ENCODE measurements around the gene ZP3.
"Not testable (repeated sequence)": the region's sequence is repeated elsewhere in the genome, so short reads cannot be mapped to it uniquely, and the experiment has no call there.

The ZP3 gene

DNA sequence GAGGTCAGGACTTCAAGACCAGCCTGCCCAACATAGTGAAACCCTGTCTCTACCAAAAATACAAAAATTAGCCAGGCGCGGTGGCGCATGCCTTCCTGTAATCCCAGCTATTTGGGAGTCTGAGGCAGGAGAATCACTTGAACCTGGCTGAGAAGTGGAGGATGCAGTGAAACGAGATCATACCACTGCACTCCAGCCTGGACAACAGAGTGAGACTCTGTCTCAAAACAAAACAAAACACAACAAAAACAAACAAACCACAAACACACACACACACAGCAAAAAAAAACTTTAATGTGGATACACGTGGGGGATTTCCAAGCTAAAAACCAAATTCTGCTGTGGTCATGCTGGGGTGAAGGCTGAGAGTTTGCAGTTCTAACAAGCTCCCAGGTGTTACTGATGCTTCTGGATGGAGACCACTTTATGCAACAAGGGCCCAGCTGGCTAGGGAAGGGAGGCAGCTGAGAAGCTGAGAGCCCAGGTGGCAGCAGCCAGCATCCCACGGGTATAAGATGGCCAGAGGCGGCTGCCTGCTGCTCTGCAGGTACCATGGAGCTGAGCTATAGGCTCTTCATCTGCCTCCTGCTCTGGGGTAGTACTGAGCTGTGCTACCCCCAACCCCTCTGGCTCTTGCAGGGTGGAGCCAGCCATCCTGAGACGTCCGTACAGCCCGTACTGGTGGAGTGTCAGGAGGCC is at the start of gene ZP3:
ZP3 (plus strand) TSS at position 538 of the 699 bp plus-strand sequence; CDS start at position 553, 15 bp downstream.
- no peak for DNase-seq (ENCODE audit: low read depth)

DNA sequence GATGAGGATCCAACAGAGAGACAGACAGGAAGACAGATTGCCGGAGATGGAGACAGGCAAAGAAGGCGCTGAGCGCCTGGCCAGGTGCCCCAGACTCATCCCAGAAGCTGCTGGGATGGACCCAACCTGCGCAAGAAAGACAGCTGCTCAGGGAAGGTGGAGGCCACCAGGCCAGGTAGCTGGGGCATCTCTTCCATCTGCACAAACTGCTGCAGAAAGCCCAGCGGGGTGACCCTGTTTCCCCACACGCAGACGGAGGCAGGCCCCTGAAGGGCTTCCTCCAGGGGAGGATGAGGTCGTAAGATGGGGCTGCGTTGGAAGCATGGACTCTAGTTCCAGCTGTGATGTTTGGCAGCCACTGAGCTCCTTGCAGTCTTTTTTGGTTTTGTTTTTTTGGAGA is 49.5 kb upstream of the ZP3 start:
- no peak for DNase-seq (ENCODE audit: low read depth)

DNA sequence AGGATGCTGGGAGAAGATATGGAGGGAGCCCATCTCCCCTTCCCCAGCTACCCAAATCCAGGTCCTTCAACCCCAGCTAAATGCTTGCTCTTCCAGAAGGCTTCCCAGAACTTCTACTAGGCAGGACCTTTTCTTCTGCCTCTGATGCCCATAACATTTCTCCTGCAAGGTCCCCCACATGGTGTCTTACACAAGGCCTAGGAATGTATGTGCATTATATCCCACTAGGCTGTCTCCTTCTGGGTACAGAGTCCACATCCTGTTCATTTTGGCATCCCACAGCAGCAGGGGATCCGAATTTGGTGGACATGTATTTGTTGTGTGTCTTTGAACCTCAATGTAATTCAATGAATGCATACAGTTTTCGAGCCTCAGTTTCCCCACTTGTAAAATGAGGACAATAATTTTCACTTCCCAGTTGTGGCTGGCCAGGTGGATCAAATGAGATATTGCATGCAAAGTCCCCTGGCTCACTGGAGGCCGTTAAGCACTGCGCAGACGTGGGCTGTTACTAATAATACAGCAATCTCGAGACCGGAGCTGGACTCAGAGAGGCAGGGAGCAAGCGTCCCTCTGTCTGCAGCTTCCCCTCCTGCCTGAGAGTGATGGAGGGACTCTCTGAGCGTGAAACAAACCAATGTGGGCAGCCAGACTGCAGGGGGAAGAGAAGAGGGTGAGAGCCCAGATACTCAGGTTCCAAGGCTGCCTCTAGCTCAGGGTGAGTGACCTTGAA is 47.4 kb upstream of the ZP3 start:
- no peak for DNase-seq (ENCODE audit: low read depth)

DNA sequence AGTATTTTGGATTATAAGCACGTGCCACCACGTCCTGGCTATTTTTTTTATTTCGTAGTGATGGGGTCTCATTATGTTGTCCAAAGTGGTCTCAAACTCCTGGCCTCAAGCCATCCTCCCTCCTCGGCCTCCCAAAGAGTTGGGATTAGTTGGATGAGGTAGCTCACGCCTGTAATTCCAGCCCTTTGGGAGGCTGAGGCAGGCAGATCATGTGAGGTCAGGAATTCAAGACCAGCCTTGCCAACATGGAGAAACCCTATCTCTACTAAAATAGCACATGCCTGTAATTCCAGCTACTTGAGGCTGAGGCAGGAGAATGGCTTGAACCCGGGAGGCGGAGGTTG is 44.2 kb upstream of the ZP3 start:
- DNase-seq (ENCODE audit: low read depth) = no peak

DNA sequence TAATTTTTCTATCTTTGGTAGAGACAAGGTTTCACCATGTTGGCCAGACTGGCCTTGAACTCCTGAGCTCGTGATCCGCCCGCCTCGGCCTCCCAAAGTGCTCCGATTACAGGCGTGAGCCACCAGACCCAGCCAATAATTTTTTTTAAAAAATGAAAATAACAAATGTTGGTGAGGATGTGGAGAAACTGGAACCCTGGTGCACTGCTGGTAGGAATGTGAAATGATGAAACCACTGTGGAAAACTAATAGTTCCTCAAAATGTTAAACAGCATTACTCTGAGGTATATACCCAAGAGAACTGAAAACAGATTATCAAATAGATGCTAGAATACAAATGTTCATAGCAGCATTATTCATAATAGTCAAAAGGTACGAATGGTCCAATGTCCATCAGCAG is 42.9 kb upstream of the ZP3 start:
- no peak for DNase-seq (ENCODE audit: low read depth)

DNA sequence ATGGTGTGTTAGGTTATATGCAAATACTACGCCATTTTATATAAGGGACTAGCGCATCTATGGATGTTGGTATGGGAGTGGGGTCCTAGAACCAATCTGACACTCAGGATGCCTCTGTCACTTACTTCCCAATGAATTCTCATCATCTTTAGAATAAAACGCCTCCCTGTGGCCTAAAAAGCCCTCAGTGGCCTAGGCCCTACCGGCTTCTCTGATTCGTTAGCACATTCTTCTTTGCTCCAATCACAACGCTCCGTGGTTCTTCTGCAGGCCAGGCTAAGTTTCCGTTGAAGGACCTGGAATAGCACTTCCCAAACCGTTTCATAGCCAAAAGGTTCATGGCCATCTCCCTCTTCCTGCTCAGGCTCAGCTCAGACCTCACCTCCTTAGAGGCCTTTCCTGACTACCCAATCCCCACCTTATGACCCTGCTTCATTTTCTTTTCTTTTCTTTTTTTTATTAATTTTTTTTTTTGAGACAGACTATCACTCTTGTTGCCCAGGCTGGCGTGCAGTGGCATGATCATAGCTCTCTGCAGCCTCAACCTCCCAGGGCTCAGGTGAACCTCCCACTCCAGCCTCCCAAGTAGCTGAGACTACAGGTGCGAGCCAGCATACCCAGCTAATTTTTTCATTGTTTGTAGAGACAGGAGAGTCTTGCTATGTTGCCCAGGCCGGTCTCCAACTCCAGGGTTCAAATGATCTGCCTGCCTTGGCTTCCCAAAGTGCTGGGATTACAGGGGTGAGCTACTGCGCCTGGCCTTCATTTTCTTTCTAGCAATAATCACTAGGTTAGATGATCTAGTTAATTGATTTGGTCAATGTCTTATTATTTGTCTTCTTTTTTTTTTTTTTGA is 41.4 kb upstream of the ZP3 start:
- no peak for DNase-seq (ENCODE audit: low read depth)

DNA sequence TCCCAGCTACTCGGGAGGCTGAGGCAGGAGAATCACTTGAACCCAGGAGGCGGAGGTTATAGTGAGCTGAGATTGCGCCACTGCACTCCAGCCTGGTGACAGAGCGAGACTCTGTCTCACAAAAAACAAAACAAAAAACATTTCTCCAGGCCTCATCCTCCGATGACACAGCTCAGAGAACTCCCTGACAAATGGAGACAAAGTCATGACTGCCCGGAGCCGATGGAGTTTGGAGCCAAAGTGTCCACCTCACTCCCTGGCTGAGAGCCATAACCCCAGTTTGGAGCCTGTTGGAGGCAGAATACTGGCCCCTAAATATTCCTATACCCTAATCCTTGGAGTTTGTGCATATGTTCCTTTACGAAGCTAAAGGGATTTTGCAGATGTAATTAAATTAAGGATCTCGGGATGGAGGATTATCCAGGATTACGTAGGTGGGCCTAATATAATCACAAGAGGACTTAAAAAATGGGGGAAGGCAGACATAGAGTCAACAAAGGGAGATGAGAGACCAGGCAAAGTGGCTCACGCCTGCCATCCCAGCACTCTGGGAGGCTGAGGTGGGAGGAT is 38.0 kb upstream of the ZP3 start:
- no peak for DNase-seq (ENCODE audit: low read depth)

DNA sequence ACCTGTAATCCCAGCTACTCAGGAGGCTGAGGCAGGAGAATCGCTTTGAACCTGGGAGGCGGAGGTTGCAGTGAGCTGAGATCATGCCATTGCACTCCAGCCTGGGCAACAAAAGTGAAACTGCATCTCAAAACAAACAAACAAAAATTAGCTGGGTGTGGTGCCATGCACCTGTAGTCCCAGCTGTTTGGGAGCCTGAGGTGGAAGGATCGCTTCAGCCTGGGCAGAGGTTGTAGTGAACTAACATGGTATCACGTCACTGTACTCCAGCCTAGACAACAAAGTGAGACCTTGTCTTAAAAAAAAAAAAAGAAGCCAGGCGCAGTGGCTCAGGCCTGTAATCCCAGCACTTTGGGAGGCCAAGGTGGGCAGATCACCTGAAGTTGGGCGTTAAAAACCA is 37.0 kb upstream of the ZP3 start:
- DNase-seq (ENCODE audit: low read depth) = not testable (repeated sequence)

DNA sequence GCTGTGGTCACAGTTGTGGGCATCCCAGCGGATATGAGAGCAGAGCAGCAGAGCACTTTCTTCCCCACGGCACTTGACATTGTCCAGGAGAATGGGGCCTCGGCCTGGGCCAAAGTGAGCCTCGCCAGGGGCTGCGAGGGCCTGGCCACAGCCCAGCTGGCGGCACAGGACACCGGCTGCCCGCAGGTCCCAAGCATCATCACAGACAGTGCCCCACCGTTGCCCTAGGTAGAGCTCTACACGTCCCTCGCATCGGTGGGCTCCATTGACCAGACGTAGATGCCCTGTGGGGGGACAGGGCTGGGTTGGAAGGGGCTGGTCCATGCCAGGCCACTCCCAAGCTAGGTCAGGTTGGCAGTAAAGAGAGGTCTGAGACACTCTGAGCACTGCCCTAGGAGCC is 34.7 kb upstream of the ZP3 start:
- no peak for DNase-seq (ENCODE audit: low read depth)

DNA sequence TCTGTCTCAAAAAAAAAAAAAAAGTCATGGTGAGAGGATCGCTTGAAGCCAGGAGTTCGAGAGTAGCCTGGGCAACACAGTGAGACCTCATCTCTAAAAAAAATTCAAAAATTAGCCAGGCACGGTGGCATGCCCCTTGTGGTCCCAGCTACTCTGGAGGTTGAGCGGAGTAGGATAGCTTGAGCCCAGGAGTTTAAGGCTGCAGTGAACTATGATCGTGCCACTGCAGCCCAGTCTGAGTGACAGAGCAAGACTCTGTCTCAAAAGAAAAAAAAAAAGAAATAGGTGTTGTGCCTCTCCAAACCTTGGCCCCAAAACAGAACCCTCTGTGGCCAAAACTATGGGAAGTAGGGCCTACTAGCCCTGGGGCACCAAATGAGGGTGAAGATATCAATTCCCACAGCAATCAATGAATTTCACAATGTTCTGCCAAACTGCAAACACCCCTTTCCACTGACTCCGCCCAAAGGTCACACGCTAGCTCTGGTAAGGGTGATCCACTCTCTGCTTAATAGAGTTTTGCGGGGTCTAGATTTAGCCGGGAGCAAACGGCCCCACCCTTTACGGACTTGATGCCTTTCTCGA is 32.1 kb upstream of the ZP3 start:
- DNase-seq (ENCODE audit: low read depth) = no peak

DNA sequence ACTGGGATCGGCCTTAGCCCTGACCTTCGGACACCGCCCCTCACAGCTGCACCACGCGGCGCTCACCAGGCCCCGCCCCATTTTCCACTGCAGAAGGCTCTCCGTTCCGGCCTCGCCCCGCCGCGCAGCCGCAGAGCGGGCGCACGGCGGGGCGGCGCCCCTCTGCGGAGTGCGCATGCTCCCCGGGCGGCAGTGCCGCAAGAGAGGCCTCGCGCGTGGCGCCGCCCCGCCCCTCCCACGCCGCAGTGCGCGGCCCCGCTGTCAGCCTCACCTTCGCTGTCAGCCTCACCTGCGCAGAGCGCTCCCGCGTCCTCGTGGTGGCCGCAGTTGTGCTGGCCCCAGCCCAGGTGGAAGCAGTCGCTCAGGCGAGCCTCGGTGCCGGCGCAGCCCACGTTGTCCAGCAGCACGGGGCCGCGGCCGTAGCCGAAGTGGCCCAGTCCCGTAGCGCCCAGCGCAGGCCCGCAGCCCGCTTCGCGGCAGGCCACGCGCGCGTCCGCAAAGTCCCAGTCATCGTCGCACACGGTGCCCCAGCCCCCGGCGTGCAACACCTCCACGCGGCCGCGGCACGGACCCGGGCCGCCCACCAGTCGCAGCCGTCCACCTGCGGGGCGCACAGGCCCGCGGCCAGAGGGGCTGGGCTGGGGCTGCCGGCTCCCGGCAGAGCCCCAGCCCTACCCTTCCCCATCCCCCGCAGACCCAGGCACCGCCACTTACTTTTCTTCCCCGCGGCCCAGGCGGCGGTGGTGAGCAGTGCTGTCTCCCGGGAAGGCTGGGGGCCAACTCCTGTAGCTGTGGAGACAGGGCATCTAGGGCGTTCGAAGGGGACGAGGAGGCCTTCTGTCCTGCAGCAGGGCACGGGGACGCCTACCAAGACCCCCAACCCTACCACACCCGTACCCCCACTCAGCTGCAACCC is 31.4 kb upstream of the ZP3 start:
- peak; percentile 88 for DNase-seq (ENCODE audit: low read depth)

DNA sequence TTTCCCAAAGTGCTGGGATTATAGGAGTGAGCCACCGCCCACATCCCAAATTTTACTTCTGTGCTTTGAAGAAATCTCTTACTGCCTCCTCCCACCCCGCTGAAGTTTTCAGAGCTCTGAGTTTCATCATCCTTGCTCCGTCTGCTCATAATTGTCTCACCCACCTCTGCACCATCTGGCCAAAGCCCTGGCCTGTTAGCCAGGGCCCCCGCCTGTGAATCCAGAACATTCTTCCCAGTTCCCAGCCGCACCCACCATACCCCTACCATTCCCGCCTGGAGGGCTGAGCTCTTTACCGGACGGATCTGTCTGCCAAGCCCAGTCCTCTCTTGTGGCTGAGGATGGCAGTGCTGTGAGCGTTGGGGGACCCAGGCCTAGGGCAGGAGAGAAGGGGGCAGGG is 29.8 kb upstream of the ZP3 start:
- no peak for DNase-seq (ENCODE audit: low read depth)

DNA sequence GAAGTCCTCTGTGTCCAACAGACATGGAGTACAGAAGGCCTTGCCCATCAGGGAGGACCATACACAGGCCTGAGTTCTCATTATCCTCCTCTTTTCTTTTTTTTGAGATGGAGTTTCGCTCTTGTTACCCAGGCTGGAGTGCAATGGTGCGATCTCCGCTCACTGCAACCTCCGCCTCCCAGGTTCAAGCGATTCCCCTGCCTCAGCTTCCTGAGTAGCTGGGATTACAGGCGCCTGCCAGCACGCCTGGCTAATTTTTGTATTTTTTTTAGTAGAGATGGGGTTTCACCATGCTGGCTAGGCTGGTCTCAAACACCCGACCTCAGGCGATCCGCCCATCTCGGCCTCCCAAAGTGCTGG is 29.2 kb upstream of the ZP3 start:
- DNase-seq (ENCODE audit: low read depth) = not testable (repeated sequence)

DNA sequence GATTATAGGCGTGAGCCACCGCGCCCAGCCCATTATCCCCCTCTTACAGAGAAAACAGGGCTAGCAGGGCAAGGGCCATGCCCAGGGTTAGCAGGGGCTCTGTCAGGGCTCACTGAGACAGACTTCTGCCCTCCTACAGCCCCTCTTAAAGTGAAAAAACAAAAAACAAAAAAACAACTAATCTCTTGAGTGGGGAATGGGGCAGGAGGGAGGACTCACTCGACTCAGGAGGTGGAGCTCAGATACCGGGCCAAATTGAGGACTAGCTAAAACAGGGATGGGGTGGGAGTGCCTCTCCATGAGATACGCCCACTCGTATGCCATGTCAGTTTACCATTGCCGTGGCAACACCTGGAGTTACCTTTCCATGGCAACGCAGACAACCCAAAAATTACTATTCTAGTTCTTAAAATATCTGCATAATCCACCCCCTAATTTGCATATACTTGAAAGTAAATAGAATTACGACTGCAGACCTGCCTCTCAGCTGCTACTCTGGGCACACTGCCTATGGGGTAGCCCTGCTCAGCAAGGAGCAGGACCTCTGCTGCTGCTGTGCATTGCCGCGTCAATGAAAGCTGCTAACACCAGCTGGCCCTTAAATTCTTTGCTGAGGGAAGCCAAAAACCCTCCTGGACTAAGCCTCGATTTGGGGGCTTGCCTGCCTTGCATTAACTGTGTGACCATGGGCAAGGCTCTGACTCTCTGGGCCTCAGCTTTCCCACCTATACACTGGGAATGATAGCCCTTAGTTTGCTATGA is 28.6 kb upstream of the ZP3 start:
- no peak for DNase-seq (ENCODE audit: low read depth)

DNA sequence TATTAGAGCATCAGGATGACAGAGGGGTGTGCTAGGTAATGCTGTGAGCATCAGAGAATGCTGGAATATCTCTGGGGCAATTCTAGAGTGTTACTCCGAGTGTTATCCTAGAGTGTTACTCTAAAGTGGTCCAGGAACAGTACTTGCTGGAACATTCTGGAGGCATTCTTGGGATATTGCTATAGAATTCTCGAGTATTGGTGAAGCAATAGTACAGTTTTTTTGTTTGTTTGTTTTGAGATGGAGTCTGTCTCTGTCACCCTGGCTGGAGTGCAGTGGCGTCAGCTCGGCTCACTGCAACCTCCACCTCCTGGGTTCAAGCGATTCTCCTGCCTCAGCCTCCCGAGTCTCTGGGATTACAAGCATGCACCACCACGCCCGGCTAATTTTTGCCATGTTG is 27.9 kb upstream of the ZP3 start:
- DNase-seq (ENCODE audit: low read depth) = no peak

DNA sequence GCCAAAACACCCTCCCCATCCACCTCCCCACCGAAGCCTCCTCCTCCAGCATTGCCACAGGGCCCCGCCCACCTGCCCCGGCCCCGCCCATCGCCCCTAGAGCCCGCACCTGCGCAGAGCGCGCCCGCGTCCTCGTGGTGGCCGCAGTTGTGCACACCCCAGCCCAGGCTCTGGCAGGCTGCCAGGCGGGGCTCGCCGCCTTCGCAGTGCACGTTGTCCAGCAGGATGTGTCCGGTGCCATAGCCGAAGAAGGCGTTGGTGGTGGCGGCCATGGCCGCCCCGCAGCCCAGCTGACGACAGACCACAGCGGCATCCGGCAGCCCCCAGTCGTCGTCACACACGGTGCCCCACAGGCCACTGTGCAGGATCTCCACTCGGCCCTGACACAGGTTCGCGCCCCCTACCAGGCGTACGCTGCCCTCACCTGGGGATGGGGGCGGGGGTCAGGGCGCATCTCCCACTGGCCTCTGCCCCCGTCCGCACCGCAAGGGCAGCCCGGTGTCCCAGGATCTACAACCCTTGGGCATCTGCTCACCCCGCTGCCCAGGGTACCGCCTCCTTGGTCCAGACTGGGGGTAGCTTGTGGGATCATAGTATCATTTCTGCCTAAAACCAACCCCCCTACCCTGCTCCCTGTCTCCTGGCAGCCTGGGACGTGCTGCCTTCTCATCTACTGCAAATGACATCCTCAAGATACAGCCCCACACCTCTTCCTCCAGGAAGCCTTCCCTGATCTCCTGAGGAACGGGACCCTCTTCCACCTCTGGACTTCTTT is 27.2 kb upstream of the ZP3 start:
- peak; percentile 77 for DNase-seq (ENCODE audit: low read depth)

DNA sequence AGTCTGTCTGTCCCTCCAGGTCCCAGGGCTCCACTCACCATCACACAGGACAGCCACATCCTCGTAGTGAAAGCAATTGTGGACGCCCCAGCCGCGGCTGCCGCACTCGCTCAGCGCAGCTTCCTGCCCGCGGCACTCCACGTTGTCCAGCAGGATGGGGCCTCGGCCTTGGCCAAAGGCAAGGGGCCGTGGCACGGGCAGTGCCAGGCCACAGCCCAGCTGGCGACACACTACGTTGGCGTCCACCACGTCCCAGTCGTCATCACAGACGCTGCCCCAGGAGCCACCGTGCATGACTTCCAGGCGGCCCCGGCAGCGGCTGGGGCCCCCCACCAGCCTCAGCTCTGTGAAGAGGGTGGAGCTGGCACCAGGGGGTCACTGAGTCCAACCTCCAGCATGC is 24.5 kb upstream of the ZP3 start:
- no peak for DNase-seq (ENCODE audit: low read depth)

DNA sequence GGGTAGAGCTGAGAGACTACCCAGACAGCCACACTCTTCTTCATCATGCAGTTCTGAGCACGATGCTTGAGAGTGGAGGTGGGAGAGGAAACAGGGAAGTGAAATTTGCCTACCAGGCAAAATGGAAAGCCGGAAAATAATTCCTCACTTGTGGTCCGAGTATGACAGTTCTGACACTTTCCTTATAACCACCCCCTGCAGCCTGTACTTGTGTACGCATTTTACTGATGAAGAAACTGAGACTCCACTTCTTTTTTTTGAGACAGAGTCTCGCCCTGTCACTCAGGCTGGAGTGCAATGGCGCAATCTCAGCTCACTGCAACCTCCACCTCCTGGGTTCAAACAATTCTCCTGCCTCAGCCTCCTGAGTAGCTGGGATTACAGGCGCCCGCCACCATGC is 21.7 kb upstream of the ZP3 start:
- DNase-seq (ENCODE audit: low read depth) = not testable (repeated sequence)

DNA sequence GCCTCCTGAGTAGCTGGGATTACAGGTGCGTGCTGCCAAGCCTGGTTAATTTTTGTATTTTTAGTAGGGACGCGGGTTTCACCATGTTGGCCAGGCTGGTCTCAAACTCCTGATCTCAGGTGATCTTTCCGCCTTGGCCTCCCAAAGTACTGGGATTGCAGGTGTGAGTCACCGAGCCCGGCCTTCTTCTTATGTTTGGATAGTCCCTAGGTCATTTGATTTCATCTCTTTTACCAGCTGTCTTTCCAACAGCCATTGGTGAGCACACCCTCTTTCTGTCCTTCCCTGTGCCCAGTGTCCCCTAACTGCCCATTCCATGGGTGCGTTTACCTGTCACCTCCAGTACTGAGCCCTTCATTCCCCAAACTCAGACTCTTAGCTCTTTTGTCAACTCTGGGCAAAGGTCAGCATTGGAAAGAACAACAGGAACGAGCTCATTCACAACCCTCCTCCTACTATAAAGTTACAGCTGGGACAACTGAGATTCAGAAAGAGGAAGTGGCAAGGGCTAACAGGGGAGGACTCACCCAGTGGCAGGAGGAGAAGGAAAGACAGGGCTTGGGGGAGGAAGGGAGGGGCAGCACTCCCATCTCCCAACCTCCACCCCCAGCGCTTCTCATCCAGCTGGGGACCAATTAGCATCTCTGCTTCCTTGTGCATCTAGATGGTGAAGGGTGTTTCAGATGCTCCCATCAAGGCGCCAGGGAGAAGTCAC is 20.8 kb upstream of the ZP3 start:
- no peak for DNase-seq (ENCODE audit: low read depth)
